Adipocyte (in vitro differentiated cells): ENCODE data around the gene NUCB1.
A peak's percentile ranks its signal among the peaks of the same experiment; 100 is the strongest.
"Not testable (repeated sequence)": the region's sequence is repeated elsewhere in the genome, so short reads cannot be mapped to it uniquely, and the experiment has no call there.

Experiments used
- DNase-seq: peaks from one replicate; pipeline ENCODE4 v3.0.0-alpha.2; 2015; ENCODE audit warnings: low read depth
- H3K27me3 ChIP-seq: replicated peaks from 2 replicates; pipeline ENCODE4 v1.7.0; 2013; ENCODE audit warnings: mild to moderate bottlenecking, low read length, moderate library complexity; ENCODE audit not compliant: control insufficient read depth, insufficient read depth
- H3K36me3 ChIP-seq: 2 replicates; pipeline ENCODE4 v1.7.0; 2013; ENCODE audit warnings: low read length, mild to moderate bottlenecking, moderate library complexity; ENCODE audit not compliant: control insufficient read depth, insufficient read depth, severe bottlenecking
- H3K4me1 ChIP-seq: 2 replicates; pipeline ENCODE4 v1.7.0; 2013; ENCODE audit warnings: mild to moderate bottlenecking, low read length, moderate library complexity; ENCODE audit not compliant: control insufficient read depth, insufficient read depth
- H3K4me3 ChIP-seq: 2 replicates; pipeline ENCODE4 v1.7.0; 2013; ENCODE audit warnings: mild to moderate bottlenecking, low read length, moderate library complexity
- H3K9ac ChIP-seq: 2 replicates; pipeline ENCODE4 v1.7.0; 2013; ENCODE audit warnings: mild to moderate bottlenecking, low read length, moderate library complexity
- H3K9me3 ChIP-seq: 2 replicates; pipeline ENCODE4 v1.7.0; 2013; ENCODE audit warnings: mild to moderate bottlenecking, low read length, moderate library complexity; ENCODE audit not compliant: control insufficient read depth

The NUCB1 gene

DNA sequence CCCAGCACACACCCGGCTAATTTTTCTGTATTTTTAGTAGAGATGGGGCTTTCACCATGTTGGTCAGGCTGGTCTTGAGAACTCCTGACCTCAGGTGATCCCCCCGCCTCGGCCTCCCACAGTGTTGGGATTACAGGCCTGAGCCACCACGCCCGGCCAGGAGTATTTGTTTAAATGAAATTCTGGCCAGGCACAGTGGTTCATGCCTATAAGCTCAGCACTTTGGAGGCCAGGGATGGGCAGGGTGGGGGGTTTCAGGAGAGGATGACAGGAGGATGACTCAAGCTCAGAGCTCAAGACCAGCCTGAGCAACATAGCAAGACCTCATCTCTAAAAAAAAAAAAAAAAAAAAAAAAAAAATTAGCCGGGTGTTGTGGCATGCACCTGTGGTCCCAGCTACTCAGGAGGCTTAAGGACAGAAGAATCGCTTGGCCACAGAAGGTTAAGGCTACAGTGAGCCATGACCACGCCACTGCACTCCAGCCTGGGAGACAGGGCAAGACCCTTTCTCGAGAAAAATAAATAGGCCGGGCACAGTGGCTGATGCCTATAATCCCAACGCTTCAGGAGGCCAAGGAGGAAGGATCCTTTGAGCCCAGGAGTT is 25.2 kb downstream of the NUCB1 start:
- H3K9ac ChIP-seq: no peak overlapping the region
- no peaks in the 10 kb centered on the region for H3K27me3 ChIP-seq
- H3K4me1 ChIP-seq: peaks cover 12% of the 10 kb centered on the region
- peaks cover 18% of the 10 kb centered on the region for H3K36me3 ChIP-seq
- no peaks in the 10 kb centered on the region for H3K9me3 ChIP-seq
- DNase-seq: peak; percentile 40
- no peak overlapping the region for H3K4me3 ChIP-seq

DNA sequence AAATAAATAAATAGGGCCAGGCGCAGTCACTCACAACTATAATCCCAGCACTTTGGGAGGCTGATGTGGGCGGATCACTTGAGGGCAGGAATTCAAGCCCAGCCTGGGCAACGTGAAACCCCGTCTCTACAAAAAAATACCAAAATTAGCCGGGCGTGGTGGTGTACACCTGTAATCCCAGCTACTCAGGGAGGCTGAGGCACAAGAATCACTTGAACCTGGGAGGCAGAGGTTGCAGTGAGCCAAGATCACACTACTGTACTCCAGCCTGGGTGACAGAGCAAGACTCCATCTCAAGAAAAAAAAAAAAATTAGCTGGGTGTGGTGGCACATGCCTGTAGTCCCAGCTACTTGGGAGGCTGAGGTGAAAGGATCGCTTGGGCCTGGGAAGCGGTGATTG is 25.8 kb downstream of the NUCB1 start:
- not testable (repeated sequence) for H3K9ac ChIP-seq, H3K4me3 ChIP-seq, DNase-seq, H3K27me3 ChIP-seq, H3K9me3 ChIP-seq
- Histone ChIP-seq H3K36me3 (peaks cover 13% of the 10 kb centered on the region), H3K4me1 (peaks cover 12% of the 10 kb centered on the region)

DNA sequence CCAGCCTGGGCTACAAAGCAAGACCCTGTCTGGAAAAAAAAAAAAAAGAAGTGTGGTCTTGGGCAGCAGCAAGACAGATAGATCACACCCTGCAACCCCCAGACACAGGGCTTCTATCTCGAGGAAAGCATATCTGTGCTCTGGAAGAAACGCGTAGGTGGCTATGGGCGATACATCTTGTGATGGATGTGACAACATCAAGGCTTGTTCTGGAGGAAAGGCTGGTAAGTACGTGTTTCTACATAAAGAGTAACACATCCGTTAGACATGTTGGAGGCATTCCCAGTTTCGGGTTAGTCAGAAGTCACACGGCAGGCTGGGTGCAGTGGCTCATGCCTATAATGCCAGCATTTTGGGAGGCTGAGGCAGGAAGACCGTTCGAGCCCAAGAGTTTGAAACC is 26.8 kb downstream of the NUCB1 start:
- peak; percentile 93 for DNase-seq
- H3K27me3 ChIP-seq: no peaks in the 10 kb centered on the region
- no peak overlapping the region for H3K9ac ChIP-seq
- no peaks in the 10 kb centered on the region for H3K9me3 ChIP-seq
- peaks cover 12% of the 10 kb centered on the region for H3K4me1 ChIP-seq
- no peak overlapping the region for H3K4me3 ChIP-seq
- peaks cover 5% of the 10 kb centered on the region for H3K36me3 ChIP-seq

DNA sequence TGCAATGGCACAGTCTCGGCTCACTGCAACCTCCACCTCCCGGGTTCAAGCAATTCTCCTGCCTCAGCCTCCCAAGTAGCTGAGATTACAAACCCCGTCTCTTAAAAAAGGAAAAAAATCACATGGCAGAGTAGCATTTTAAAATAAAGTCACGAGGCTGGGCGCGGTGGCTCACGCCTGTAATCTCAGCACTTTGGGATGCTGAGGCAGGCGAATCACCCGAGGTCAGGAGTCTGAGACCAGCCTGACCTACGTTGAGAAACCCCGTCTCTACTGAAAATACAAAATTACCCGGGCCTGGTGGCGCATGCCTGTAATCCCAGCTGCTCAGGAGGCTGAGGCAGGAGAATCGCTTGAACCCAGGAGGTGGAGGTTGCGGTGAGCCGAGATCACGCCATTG is 27.6 kb downstream of the NUCB1 start:
- H3K4me1 ChIP-seq: peaks cover 12% of the 10 kb centered on the region
- H3K9ac ChIP-seq, DNase-seq, H3K27me3 ChIP-seq, H3K9me3 ChIP-seq, H3K4me3 ChIP-seq, H3K36me3 ChIP-seq: not testable (repeated sequence)

DNA sequence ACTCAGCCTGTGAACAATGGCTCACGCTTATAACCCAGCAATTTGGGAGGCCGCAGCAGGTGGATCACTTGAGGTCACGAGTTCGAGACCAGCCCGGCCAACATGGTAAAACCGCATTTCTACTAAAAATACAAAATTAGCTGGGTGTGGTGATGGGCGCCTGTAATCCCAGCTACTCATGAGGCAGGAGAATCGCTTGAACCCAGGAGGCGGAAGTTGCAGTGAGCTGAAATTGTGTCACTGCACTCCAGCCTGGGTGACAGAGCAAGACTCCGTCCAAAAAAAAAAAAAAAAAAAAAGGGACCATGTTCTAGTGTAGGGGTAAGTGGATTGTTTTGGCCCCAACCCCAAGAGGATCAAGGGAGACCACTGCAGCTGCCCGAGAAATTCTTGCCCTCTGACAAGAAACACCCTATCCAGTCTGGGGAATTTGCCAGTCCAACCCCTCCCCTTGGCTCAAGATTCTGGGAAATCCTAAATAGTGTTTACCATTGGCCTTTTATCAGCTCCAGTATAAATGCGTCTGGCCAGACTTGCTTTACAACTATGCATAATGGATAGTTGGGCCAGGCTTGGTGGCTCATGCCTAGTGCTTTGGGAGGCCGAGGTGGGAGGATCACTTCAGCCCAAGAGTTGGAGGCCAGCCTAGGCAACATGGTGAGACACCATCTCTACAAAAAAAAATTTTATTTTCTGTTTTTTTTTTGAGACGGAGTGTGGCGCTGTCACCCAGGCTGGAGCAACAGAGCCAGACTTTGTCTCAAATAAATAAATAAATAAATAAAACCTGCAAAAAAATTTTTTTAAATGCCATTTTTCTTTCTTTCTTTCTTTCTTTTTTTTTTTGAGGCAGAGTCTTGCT is 28.3 kb downstream of the NUCB1 start:
- Histone ChIP-seq H3K36me3 (no peaks in the 10 kb centered on the region), H3K27me3 (peaks cover 7% of the 10 kb centered on the region), H3K4me3 (no peak overlapping the region), H3K9ac (no peak overlapping the region), H3K4me1 (peaks cover 14% of the 10 kb centered on the region), H3K9me3 (no peaks in the 10 kb centered on the region)
- DNase-seq: no peak

DNA sequence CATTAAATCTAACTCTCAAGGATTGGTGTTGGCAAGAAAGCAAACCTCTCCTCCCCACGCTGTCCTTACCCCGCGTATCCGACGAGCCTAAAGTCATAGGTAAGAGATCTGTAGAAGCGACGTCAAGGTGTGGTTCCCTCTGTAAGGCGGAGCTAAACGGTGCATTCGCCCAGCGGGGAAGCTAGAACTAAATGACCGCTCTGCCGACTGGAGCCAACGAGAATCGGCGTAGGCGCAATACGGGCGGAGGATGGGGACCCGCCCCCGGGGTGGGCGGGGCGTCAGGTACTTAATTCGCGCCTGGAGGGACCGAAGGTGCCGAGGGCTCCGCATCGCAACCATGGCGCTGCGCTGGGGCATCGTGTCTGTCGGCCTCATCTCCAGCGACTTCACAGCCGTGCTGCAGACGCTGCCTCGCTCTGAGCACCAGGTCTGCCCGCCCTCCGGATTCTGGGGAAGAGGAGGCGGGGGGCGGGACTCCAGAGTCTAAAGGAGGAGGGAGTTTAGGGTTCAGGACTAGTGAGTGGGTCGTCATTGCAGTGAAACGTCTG is 33.3 kb downstream of the NUCB1 start, which contains the start of gene DHDH:
Gene DHDH (plus strand): TSS at position 318 of the 551 bp plus-strand sequence. CDS start 23 bp downstream, at position 341.
- peak within 1 kb of the TSS; percentile 74 for H3K4me3 ChIP-seq
- H3K9ac ChIP-seq: no peak within 1 kb of the TSS
- H3K36me3 ChIP-seq: no peaks in the 10 kb centered on the region
- peaks cover 3% of the 10 kb centered on the region for H3K4me1 ChIP-seq
- no peaks in the 10 kb centered on the region for H3K9me3 ChIP-seq
- H3K27me3 ChIP-seq: peaks cover 14% of the 10 kb centered on the region
- peak; percentile 80 for DNase-seq

DNA sequence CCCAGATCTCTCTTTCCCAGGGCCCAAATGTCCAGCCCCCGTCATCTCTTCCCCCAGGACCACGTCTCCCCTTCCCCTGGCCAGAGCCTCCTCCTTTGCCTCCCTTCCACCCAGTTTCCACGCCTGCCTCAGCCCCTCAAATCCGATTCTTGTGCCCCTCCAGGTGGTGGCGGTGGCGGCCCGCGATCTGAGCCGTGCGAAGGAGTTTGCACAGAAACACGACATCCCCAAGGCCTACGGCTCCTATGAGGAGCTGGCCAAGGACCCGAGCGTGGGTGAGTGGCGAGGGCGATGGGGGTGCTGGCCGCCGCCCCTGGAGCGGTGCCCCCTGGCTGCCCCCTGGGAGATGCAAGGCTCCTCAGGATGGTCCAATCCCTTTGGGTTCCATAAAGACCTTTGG is 34.7 kb downstream of the NUCB1 start:
- Histone ChIP-seq H3K27me3 (peaks cover 14% of the 10 kb centered on the region), H3K9me3 (no peaks in the 10 kb centered on the region), H3K9ac (no peak overlapping the region), H3K36me3 (no peaks in the 10 kb centered on the region), H3K4me3 (no peak overlapping the region), H3K4me1 (peaks cover 3% of the 10 kb centered on the region)
- no peak for DNase-seq

DNA sequence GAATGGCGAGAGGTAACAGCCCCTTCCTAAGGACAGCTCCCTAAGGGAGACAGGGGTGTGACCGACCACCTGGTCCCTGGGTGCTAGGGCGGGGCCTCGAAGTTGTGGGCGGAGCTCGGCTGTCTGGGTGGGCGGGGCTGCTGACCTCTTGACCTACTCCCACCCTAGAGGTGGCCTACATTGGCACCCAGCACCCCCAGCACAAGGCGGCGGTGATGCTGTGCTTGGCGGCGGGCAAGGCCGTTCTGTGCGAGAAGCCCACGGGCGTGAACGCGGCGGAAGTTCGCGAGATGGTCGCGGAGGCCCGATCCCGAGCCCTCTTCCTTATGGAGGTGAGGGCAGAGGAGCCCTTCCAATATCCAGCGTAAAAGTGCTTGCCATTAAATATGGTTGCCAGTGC is 35.8 kb downstream of the NUCB1 start:
- H3K4me3 ChIP-seq: no peak overlapping the region
- H3K9ac ChIP-seq: no peak overlapping the region
- no peaks in the 10 kb centered on the region for H3K36me3 ChIP-seq
- peaks cover 14% of the 10 kb centered on the region for H3K27me3 ChIP-seq
- H3K4me1 ChIP-seq: peaks cover 3% of the 10 kb centered on the region
- H3K9me3 ChIP-seq: peaks cover 3% of the 10 kb centered on the region
- no peak for DNase-seq

DNA sequence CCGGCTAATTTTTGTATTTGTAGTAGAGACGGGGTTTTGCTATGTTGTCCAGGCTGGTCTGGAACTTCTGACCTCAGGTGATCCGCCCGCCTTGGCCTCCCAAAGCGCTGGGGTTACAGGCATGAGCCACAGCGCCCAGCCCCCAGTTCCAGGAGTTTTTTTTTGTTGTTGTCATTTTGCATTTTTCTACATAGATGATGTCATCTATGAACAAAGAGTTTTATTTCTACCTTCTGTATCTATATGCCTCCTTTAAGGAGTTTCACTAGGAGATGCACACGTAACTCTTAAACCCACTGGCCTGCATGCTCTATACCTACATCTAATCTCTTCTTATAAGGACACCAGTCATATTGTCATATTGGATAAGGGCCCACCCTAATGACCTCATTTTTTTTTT is 38.1 kb downstream of the NUCB1 start:
- Histone ChIP-seq H3K4me3 (no peak overlapping the region), H3K4me1 (peaks cover under 1% of the 10 kb centered on the region), H3K36me3 (no peaks in the 10 kb centered on the region), H3K27me3 (peaks cover 7% of the 10 kb centered on the region), H3K9ac (no peak overlapping the region), H3K9me3 (peaks cover 6% of the 10 kb centered on the region)
- DNase-seq: no peak

DNA sequence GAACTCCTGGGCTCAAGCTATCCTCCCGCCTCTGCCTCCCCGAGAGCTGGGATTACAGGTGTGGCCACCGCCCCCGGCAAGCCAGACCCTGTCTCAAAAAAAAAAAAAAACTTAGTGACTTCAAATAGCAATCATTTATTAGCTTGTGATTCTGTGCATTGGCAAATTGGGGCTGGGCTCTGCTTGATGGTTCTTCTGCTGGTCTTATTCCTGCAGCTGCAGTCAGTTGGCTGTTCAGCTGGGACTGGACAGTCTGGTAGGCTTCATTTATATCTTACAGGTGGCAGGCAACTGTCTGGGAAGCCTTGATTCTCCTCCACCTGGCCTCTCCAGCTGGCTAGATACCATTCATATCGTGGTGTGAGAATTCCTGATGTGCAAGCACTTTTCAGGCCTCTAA is 40.8 kb downstream of the NUCB1 start:
- no peaks in the 10 kb centered on the region for H3K36me3 ChIP-seq
- no peak overlapping the region for H3K9ac ChIP-seq
- H3K9me3 ChIP-seq: peaks cover 6% of the 10 kb centered on the region
- H3K27me3 ChIP-seq: no peaks in the 10 kb centered on the region
- no peak overlapping the region for H3K4me3 ChIP-seq
- no peaks in the 10 kb centered on the region for H3K4me1 ChIP-seq
- DNase-seq: no peak

DNA sequence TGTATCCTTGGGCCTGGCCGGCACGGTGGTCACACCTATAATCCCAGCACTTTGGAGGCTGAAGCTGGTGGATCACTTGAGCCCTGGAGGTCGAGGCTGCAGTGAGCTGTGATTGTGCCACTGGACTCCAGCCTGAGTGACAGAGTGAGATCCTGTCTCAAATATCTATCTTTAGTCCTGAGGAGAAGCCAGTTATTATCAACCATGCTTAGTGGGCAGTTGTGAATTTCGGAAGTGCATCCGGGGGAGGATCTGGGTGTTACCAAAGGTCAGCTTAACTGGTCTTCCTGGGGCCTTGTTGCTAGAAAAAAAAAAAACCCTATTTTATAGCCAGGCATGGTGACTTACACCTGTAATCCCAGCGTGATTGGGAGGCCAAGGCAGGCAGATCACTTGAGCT is 43.0 kb downstream of the NUCB1 start:
- H3K4me1 ChIP-seq: no peaks in the 10 kb centered on the region
- H3K9me3 ChIP-seq: peaks cover 9% of the 10 kb centered on the region
- no peak for DNase-seq
- H3K4me3 ChIP-seq: no peak overlapping the region
- H3K36me3 ChIP-seq: no peaks in the 10 kb centered on the region
- no peaks in the 10 kb centered on the region for H3K27me3 ChIP-seq
- no peak overlapping the region for H3K9ac ChIP-seq
